Measurements from ENCODE around the gene OSGIN1. TPM values are rescaled to one million over a fixed set of nuclear protein-coding genes. Genes with fewer than 3 reads are reported as not detected.

OSGIN1 gene
- total and polyA plus RNA-seq, 2 donors from 2014 or later: 6.3 to 14.5 TPM

- no peak for FAIRE-seq
- intact Hi-C loops (cut with DNase I): no loop called here
- Histone ChIP-seq H3K27ac (ENCODE audit: low read depth in 2 of 2, low read length in 2 of 2) (no peak overlapping the region), H3K36me3 (ENCODE audit: control insufficient read depth in 2 of 3, insufficient read depth in 3 of 3, low read length in 3 of 3) (no peaks in the 10 kb centered on the region), H3K4me3 (ENCODE audit: low read length in 3 of 3) (no peak overlapping the region), H3K4me1 (ENCODE audit: control insufficient read depth in 2 of 3, insufficient read depth in 2 of 3, low read depth in 1 of 3, low read length in 3 of 3) (no peaks in the 10 kb centered on the region), H3K9me3 (ENCODE audit: control insufficient read depth in 2 of 3, insufficient read depth in 1 of 3, low read length in 3 of 3) (no peaks in the 10 kb centered on the region), H3K27me3 (ENCODE audit: control insufficient read depth, insufficient read depth, low read length) (no peaks in the 10 kb centered on the region), H3K9ac (ENCODE audit: low read length in 3 of 3) (no peak overlapping the region)
- DNase-seq: no peak
- no peak for TF ChIP-seq CTCF (IDR thresholded peaks at IDR 0.05; ENCODE audit: borderline replicate concordance, extremely low read depth, insufficient read depth)
These were observed 10.1 kb upstream of the OSGIN1 start for GRCh38 chr16:83942815-83943515.

- H3K9ac ChIP-seq (ENCODE audit: low read length in 3 of 3): no peak overlapping the region
- no peak overlapping the region for H3K27ac ChIP-seq (ENCODE audit: low read depth in 2 of 2, low read length in 2 of 2)
- FAIRE-seq (no peak), DNase-seq (no peak)
- no peaks in the 10 kb centered on the region for H3K27me3 ChIP-seq (ENCODE audit: control insufficient read depth, insufficient read depth, low read length)
- H3K4me1 ChIP-seq (ENCODE audit: control insufficient read depth in 2 of 3, insufficient read depth in 2 of 3, low read depth in 1 of 3, low read length in 3 of 3): no peaks in the 10 kb centered on the region
- no peak for TF ChIP-seq CTCF (IDR thresholded peaks at IDR 0.05; ENCODE audit: borderline replicate concordance, extremely low read depth, insufficient read depth)
- H3K9me3 ChIP-seq (ENCODE audit: control insufficient read depth in 2 of 3, insufficient read depth in 1 of 3, low read length in 3 of 3): no peaks in the 10 kb centered on the region
- no peak overlapping the region for H3K4me3 ChIP-seq (ENCODE audit: low read length in 3 of 3)
- H3K36me3 ChIP-seq (ENCODE audit: control insufficient read depth in 2 of 3, insufficient read depth in 3 of 3, low read length in 3 of 3): no peaks in the 10 kb centered on the region
- intact Hi-C loops (cut with DNase I): no loop called here
These were observed 9.5 kb upstream of the OSGIN1 start for GRCh38 chr16:83943516-83944050.

- no peaks in the 10 kb centered on the region for H3K9me3 ChIP-seq (ENCODE audit: control insufficient read depth in 2 of 3, insufficient read depth in 1 of 3, low read length in 3 of 3)
- no peak for FAIRE-seq
- no peaks in the 10 kb centered on the region for H3K36me3 ChIP-seq (ENCODE audit: control insufficient read depth in 2 of 3, insufficient read depth in 3 of 3, low read length in 3 of 3)
- no peak overlapping the region for H3K4me3 ChIP-seq (ENCODE audit: low read length in 3 of 3)
- no peak for TF ChIP-seq CTCF (IDR thresholded peaks at IDR 0.05; ENCODE audit: borderline replicate concordance, extremely low read depth, insufficient read depth)
- no peaks in the 10 kb centered on the region for H3K4me1 ChIP-seq (ENCODE audit: control insufficient read depth in 2 of 3, insufficient read depth in 2 of 3, low read depth in 1 of 3, low read length in 3 of 3)
- no peak for DNase-seq
- H3K9ac ChIP-seq (ENCODE audit: low read length in 3 of 3): no peak overlapping the region
- no peaks in the 10 kb centered on the region for H3K27me3 ChIP-seq (ENCODE audit: control insufficient read depth, insufficient read depth, low read length)
- intact Hi-C loops (cut with DNase I): no loop called here
- H3K27ac ChIP-seq (ENCODE audit: low read depth in 2 of 2, low read length in 2 of 2): no peak overlapping the region
These were observed 7.5 kb upstream of the OSGIN1 start for GRCh38 chr16:83945587-83945986.

Data from kidney (tissue), 14 donors.